Activated naive CD4-positive, alpha-beta T cell (primary cell): ENCODE results near the gene PSMD4.
A peak's percentile ranks its signal among the peaks of the same experiment; 100 is the strongest.

Source experiments
- DNase-seq, 4 experiments: peaks; one replicate each; lab custom pipeline; 2025; lab: John Stamatoyannopoulos, UW

Gene PSMD4

GRCh38 chr1:151309811-151310323, 55.3 kb downstream of the PSMD4 start:
- DNase-seq: no peak

- DNase-seq: no peak
Measured at GRCh38 chr1:151311011-151311410, 56.5 kb downstream of the PSMD4 start.

DNA sequence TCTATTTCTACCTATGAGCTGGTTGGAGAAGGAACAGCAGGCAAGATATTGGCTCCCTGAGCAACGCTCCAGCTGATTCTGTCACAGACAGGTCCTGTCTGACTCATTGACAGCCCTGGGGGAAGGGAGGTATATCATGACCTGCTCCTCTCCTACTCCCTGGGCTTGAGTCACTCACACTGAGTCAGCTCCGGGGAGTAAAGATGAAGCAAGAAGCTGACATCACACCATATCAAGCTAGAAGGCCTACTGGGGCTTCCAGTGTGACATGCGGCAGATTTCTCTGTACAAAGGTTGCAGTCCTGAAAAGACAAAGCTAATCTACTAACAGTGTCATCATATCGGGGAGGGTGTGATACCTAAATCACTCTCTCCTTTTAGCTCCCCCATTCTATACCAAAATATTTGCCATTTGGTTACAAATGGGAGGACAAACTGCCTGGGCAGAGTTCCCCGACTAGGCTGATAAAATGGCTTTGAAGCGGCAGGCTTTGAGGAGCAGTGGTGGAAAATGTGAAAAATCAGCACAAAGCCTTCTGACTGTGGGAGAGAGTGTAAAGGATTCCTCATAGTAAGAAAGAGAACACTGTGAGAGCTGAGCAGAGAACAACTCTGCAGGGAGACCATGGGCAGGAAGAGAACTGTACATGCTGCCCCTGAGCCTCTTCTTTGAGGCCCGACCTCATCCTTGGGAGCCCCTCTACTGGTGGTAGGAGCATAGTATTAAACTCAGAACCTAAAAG, 57.2 kb downstream of the PSMD4 start:
- DNase-seq: peak in 3 of 4 experiments; percentile 8 to 43 (median 27)

DNA sequence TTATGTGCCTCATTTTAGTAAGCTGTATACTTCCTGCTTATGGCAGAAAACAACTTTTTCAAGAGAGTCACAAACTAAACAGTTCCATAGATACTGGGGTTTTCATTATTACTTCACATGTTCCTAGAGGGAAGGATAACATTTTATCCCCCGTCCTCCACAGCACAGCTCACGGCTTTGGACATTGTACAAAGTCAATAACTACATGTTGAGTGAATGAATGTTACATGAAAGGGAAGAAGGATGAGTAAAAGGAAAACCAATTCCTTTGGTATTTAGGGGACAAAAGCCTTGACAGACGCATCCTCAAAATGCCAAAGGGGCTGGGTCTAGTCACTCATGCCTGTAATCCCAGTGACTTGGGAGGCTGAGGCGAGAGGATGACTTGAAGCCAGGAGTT, 57.9 kb downstream of the PSMD4 start:
- DNase-seq: no peak

DNA sequence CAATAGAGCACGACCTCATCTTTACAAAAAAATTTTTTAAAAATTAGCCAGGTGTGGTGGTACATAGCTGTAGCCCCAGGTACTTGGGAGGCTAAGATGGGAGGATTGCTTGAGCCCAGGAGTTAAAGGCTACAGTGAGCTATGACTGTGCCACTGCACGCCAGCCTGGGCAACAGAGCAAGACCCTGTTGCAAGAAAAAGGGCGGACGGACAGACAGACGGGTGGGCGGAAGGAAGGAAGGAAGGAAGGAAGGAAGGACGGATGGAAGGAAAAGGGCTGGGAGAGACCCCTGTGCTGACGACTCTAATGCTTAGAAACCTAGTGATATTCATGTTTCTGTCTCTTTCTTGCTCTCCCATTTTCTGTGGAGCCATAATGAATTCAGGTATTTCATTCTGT, 58.3 kb downstream of the PSMD4 start:
- DNase-seq: no peak

DNA sequence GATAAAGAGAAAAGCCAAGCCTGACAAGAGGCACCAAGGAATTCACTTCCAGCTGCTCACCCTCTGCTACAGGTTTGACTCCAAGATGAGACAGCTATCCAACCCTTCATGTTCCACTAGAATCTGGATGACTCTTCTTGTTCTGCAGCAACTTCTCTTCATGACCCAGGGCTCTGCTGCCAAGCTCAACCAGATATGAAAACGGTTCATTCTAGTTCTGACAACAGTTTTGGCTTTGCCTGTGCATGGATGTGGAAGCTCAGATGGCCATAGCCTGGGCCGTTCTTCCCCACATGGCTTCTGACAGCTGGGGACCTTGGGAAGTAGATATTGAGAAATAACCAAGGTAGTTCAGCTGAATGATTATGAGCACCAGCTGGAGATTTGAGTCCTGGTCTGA, 59.0 kb downstream of the PSMD4 start:
- no peak for DNase-seq

GRCh38 chr1:151314137-151314875, 59.8 kb downstream of the PSMD4 start:
- no peak for DNase-seq

DNA sequence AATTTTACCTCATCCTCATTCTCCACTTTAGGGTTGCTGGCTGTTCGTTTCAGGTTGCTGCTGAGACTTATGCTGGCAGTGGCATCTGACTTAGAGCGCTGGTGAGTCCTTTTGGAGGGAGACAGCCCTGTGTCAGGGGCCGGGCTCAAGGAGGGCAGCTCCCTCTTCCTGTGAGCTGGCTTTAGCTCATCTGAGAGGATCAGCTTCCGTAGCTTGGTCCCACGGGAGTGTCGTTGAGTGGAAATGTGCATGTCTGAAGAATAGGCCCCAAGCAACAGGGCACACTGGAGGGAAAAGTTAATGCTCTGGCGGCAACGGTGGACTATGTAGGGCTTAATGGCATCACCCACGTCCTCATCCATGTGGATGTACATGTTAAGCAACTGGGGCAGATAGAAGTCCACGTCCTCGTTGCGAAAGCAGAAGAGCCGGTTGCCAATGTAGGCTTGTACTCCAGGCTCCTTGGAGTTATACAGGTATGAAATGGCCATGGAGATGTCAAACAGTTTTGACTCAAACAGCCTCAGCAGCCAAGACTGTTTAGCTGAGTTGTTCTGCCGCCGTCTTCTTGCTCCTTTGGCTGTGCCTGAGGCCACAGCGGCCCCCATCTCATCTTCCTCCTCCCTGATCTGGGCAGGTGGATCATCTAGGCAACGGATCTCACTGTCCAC, 61.2 kb downstream of the PSMD4 start:
- no peak for DNase-seq
